K562 (cell line): ENCODE data around the gene PPP1R3G. TPM values are rescaled to one million over a fixed set of nuclear protein-coding genes. Genes with fewer than 3 reads are reported as not detected.

Source experiments
- ATAC-seq: fragments of 200-7000 bp; cut with Tn5 transposase; 3 replicates; pipeline ENCODE4 v1.9.1; 2020; ENCODE audit warnings: moderate library complexity
- BruUV-seq: library from RNA; stranded (reverse); fragments of 400-500 nt; replicated peaks from 2 replicates; lab custom pipeline; 2021; lab: Mats Ljungman, UMichigan
- CTCF ChIA-PET: fragments of 300-600 bp; formaldehyde crosslinking; extraction: SDS; loops from one replicate; lab custom pipeline; 2021; ENCODE audit warnings: low intra/inter-chr PET ratio; lab: Yijun Ruan, JAX
- POLR2A ChIA-PET: fragments of 300-600, 350-650 bp; sonication (Branson Sonifier 250); formaldehyde crosslinking; extraction: SDS; loops from one replicate; lab custom pipeline; 2021; ENCODE audit warnings: antibody characterized with exemption, inconsistent platforms; lab: Yijun Ruan, JAX
- DNase-seq, 4 experiments: peaks; one replicate each; pipeline versions ENCODE4 v3.0.0 to v3.0.0-alpha.2; 2011 to 2018; ENCODE audit warnings: low spot score in 3 of 4, mixed read lengths in 3 of 4; ENCODE audit errors: extremely low read depth in 1 of 4
- FAIRE-seq: peaks from 2 replicates; lab custom pipeline; 2011; peaks lifted over from hg19 to GRCh38; lab: Jason Lieb, UNC
- H2AFZ ChIP-seq: 2 replicates; pipeline ENCODE4 v1.6.0; 2011; ENCODE audit warnings: low read depth, low read length, control low read depth, inconsistent platforms
- H3K27ac ChIP-seq: fragments of 200-600 bp; 3 replicates; pipeline ENCODE4 v1.8.0; 2011; ENCODE audit warnings: low read depth, mild to moderate bottlenecking, control low read depth, inconsistent platforms, low read length, moderate library complexity, mixed read lengths; ENCODE audit errors: extremely low read depth
- H3K27me3 ChIP-seq, 2 experiments: fragments of 300-600 bp in 1 of 2; 2 replicates in 1 of 2; 3 replicates in 1 of 2; pipeline versions ENCODE4 v1.6.0 to v1.8.0; 2011; ENCODE audit warnings: inconsistent platforms in 2 of 2, low read length in 2 of 2, mild to moderate bottlenecking in 1 of 2, mixed read lengths in 1 of 2, moderate library complexity in 1 of 2; ENCODE audit not compliant: control insufficient read depth in 2 of 2, insufficient read depth in 2 of 2
- H3K36me3 ChIP-seq: fragments of 300-600 bp; 3 replicates; pipeline ENCODE4 v1.8.0; 2011; ENCODE audit warnings: mild to moderate bottlenecking, low read length, inconsistent platforms; ENCODE audit not compliant: control insufficient read depth, insufficient read depth
- H3K4me1 ChIP-seq, 2 experiments: fragments of 200-600 bp in 1 of 2; replicated peaks in 1 of 2; 2 replicates in 1 of 2; 3 replicates in 1 of 2; pipeline versions ENCODE4 v1.5.1 to v1.8.0; 2011; ENCODE audit warnings: inconsistent platforms in 2 of 2, low read length in 2 of 2, mild to moderate bottlenecking in 1 of 2, mixed read lengths in 1 of 2, moderate library complexity in 1 of 2; ENCODE audit not compliant: control insufficient read depth in 2 of 2, insufficient read depth in 2 of 2
- H3K4me2 ChIP-seq: 2 replicates; pipeline ENCODE4 v1.6.1; 2011; ENCODE audit warnings: low read length, control low read depth, inconsistent platforms, mixed read lengths; ENCODE audit not compliant: insufficient read depth
- H3K4me3 ChIP-seq: fragments of 200-600 bp; sonication (generic), shearing (Covaris generic); 2 replicates; pipeline ENCODE4 v1.5.1; 2016; ENCODE audit warnings: control low read depth, inconsistent platforms
- H3K79me2 ChIP-seq: fragments of 200-600 bp; 3 replicates; pipeline ENCODE4 v1.8.0; 2011; ENCODE audit warnings: low read length, inconsistent platforms; ENCODE audit not compliant: control insufficient read depth, insufficient read depth
- H3K9ac ChIP-seq, 2 experiments: 2 replicates each; pipeline versions ENCODE4 v1.6.0 to v1.6.1; 2011; ENCODE audit warnings: low read depth in 2 of 2, low read length in 2 of 2, control low read depth in 1 of 2, inconsistent platforms in 1 of 2, mild to moderate bottlenecking in 1 of 2, mixed read lengths in 1 of 2; ENCODE audit not compliant: insufficient read depth in 1 of 2
- H3K9me1 ChIP-seq: one replicate; pipeline ENCODE4 v1.6.0; 2011; ENCODE audit warnings: inconsistent platforms, mild to moderate bottlenecking, low read length, moderate library complexity; ENCODE audit not compliant: control insufficient read depth, insufficient read depth
- H3K9me3 ChIP-seq: replicated peaks from 2 replicates; pipeline ENCODE4 v1.5.1; 2011; ENCODE audit warnings: low read depth, low read length, inconsistent platforms; ENCODE audit not compliant: control insufficient read depth, insufficient read depth
- H4K20me1 ChIP-seq: replicated peaks from 2 replicates; pipeline ENCODE4 v1.6.1; 2011; ENCODE audit warnings: low read length, inconsistent platforms, mixed read lengths; ENCODE audit not compliant: control insufficient read depth, insufficient read depth
- ARNT ChIP-seq, 2 experiments: fragments of 450-650 bp; IDR thresholded peaks; 2 replicates each; pipeline ENCODE4 v1.6.1; 2016; ENCODE audit warnings: mild to moderate bottlenecking in 1 of 2
- ATF7 ChIP-seq: fragments of 450-650 bp; IDR thresholded peaks from 2 replicates; pipeline ENCODE4 v1.7.1; 2014; ENCODE audit warnings: mild to moderate bottlenecking, moderate library complexity
- CBX3 ChIP-seq, 2 experiments: IDR thresholded peaks; 1 replicate in 1 of 2; 2 replicates in 1 of 2; pipeline ENCODE4 v1.6.1; 2012; ENCODE audit warnings: inconsistent platforms in 2 of 2, low read length in 2 of 2, borderline replicate concordance in 1 of 2, control low read depth in 1 of 2
- HNRNPUL1 ChIP-seq: fragments of 200-400 bp; formaldehyde crosslinking; IDR thresholded peaks from 2 replicates; pipeline ENCODE4 v1.6.1; 2017; ENCODE audit warnings: low read length
- MYNN ChIP-seq, 2 experiments: sonication (generic); formaldehyde crosslinking in 1 of 2; IDR thresholded peaks; 2 replicates each; pipeline versions ENCODE4 v1.5.0 to v1.6.1; 2016 to 2020; ENCODE audit warnings: antibody characterized with exemption in 1 of 2, missing genetic modification reagents in 1 of 2
- PHTF2 ChIP-seq: fragments of 250-450 bp; sonication (Bioruptor Pico); IDR thresholded peaks from 2 replicates; pipeline ENCODE4 v1.5.0; 2021; ENCODE audit warnings: mild to moderate bottlenecking
- U2AF2 ChIP-seq: fragments of 200-400 bp; formaldehyde crosslinking; optimal IDR thresholded peaks from 2 replicates; pipeline ENCODE3; 2017; ENCODE audit warnings: low read depth, mild to moderate bottlenecking, low read length
- ZBED1 ChIP-seq: IDR thresholded peaks from 2 replicates; pipeline ENCODE4 v1.6.1; 2014
- ZNF24 ChIP-seq: fragments of 450-650 bp; IDR thresholded peaks from 2 replicates; pipeline ENCODE4 v1.6.1; 2016
- ZNF589 ChIP-seq: fragments of 200-800 bp; sonication (Bioruptor generic); IDR thresholded peaks from 2 replicates; pipeline ENCODE4 v1.6.1; 2016; ENCODE audit warnings: low read depth, missing genetic modification characterization, missing compliant biosample characterization
- WGBS: fragments of 100-300 bp; shearing (Covaris generic); methylation state at CpG from one replicate; pipeline ENCODE4 v1.1.6; 2016; ENCODE audit warnings: low coverage, mixed read lengths; ENCODE audit not compliant: insufficient coverage; ENCODE audit errors: missing lambda C conversion rate; 5-methylcytosine and 5-hydroxymethylcytosine counted together
- in situ Hi-C: fragments of 300-500 bp; cut with MboI; formaldehyde crosslinking; loops from 4 replicates; pipeline ENCODE4 v1.15.0; 2018; ENCODE audit warnings: inconsistent platforms, mixed read lengths
- intact Hi-C: fragments of 100-400 bp; cut with micrococcal nuclease; formaldehyde crosslinking; loops from 2 replicates; pipeline ENCODE4 v1.14.2; 2022
- polyA plus RNA-seq, 8 experiments: library from polyadenylated mRNA; depleted of rRNA in 4 of 8; stranded (reverse) in 5 of 8; unstranded in 3 of 8; fragments of >200 nt; fragmentation: Nextera tagmentation in 2 of 8; fragmentation: Illumina TruSeq in 1 of 8; extraction: Ambion mirVana in 2 of 8; extraction: Trizol in 1 of 8; gene quantifications; 2 replicates each; pipeline versions ENCODE4 v1.2.1 to v1.2.3, GENCODE V29; 2011 to 2014; ENCODE audit warnings: inconsistent platforms in 1 of 8, missing spikeins in 1 of 8
- total RNA-seq, 7 experiments: library from RNA; depleted of rRNA in 6 of 7; stranded (reverse); fragments of >200 nt in 6 of 7; fragmentation: Illumina TruSeq in 2 of 7; extraction: Trizol in 2 of 7; gene quantifications; 2 replicates each; pipeline versions ENCODE4 v1.2.1 to v1.2.3, GENCODE V29; 2011 to 2021; ENCODE audit warnings: low replicate concordance in 1 of 7
- TF ChIP-seq, protein P1 (sequence below): fragments of 450-650 bp; IDR thresholded peaks from 2 replicates; pipeline ENCODE4 v1.7.1; 2018; ENCODE audit warnings: mild to moderate bottlenecking, low read depth; ENCODE audit not compliant: partially characterized antibody
- TF ChIP-seq, protein P2 (sequence below): fragments of 450-650 bp; formaldehyde crosslinking; IDR thresholded peaks from 2 replicates; pipeline ENCODE4 v1.4.0; 2020; ENCODE audit warnings: mild to moderate bottlenecking, moderate library complexity

PPP1R3G gene
- total and polyA plus RNA-seq, 9 of the 15 experiments (the other 6 are each of a cell fraction or from before 2014, with no cell fraction given): 0.01 to 0.13 (median 0.01) TPM; not detected in 4

DNA sequence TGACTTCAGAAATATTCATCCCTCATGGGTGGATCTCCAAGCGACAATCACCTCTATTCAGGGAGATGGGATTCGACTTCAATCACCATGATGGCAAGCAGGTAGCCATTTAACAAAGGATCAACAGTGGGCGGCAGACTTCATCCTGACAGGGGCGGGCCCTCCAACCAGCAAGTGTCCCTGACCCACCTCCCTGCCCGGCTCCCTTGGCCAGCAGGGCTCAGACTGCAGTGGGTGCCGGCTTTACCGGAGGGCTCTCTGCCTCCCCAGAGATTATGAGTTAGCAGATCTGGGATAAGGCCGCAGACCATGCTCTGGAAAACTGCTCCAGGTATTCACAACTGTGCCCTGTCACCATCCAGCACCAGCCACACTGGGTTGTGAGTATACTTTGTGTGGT is 39.4 kb downstream of the PPP1R3G start:
- POLR2A ChIA-PET: interaction anchor here (1.4 kb wide), 1 partner anchor 12 kb away, joined by 5 read pairs; no protein-coding TSS in a partner anchor
- Histone ChIP-seq H3K4me2 (no peak overlapping the region), H3K9me3 (no peaks in the 10 kb centered on the region), H3K36me3 (no peaks in the 10 kb centered on the region), H3K4me1 (peaks cover 9 to 13% of the 10 kb centered on the region in 2 experiments; a peak in 4 of 5 replicates), H3K9me1 (peaks cover 2% of the 10 kb centered on the region), H2AFZ (no peak overlapping the region), H3K9ac (no peak overlapping the region), H3K4me3 (no peak overlapping the region), H3K79me2 (no peaks in the 10 kb centered on the region), H4K20me1 (0 out of 2 replicates have a peak, but pooled peaks cover 3% of the 10 kb centered on the region), H3K27ac (no peak overlapping the region), H3K27me3 (no peaks in the 10 kb centered on the region)
- WGBS: 77% methylated on average over 8 of the region's 8 CpGs
- FAIRE-seq (no peak), ATAC-seq (no peak), DNase-seq (no peak)
- TF ChIP-seq CBX3 (IDR thresholded peaks at IDR 0.05; ENCODE audit: borderline replicate concordance in 1 of 2, low read length in 2 of 2) (no peak), MYNN (IDR thresholded peaks at IDR 0.05) (no peak), MYNN (CRISPR knock-in tag; IDR thresholded peaks at IDR 0.05) (no peak), ZNF589 (CRISPR knock-in tag) (no peak), ZBED1 (no peak), ATF7 (no peak), ARNT (IDR thresholded peaks at IDR 0.05) (no peak), HNRNPUL1 (no peak), U2AF2 (no peak), ZNF24 (no peak), PHTF2 (CRISPR knock-in tag) (no peak)
- TF ChIP-seq, protein P1, sequence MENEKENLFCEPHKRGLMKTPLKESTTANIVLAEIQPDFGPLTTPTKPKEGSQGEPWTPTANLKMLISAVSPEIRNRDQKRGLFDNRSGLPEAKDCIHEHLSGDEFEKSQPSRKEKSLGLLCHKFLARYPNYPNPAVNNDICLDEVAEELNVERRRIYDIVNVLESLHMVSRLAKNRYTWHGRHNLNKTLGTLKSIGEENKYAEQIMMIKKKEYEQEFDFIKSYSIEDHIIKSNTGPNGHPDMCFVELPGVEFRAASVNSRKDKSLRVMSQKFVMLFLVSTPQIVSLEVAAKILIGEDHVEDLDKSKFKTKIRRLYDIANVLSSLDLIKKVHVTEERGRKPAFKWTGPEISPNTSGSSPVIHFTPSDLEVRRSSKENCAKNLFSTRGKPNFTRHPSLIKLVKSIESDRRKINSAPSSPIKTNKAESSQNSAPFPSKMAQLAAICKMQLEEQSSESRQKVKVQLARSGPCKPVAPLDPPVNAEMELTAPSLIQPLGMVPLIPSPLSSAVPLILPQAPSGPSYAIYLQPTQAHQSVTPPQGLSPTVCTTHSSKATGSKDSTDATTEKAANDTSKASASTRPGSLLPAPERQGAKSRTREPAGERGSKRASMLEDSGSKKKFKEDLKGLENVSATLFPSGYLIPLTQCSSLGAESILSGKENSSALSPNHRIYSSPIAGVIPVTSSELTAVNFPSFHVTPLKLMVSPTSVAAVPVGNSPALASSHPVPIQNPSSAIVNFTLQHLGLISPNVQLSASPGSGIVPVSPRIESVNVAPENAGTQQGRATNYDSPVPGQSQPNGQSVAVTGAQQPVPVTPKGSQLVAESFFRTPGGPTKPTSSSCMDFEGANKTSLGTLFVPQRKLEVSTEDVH: no peak
- TF ChIP-seq, protein P2, sequence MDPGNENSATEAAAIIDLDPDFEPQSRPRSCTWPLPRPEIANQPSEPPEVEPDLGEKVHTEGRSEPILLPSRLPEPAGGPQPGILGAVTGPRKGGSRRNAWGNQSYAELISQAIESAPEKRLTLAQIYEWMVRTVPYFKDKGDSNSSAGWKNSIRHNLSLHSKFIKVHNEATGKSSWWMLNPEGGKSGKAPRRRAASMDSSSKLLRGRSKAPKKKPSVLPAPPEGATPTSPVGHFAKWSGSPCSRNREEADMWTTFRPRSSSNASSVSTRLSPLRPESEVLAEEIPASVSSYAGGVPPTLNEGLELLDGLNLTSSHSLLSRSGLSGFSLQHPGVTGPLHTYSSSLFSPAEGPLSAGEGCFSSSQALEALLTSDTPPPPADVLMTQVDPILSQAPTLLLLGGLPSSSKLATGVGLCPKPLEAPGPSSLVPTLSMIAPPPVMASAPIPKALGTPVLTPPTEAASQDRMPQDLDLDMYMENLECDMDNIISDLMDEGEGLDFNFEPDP (CRISPR knock-in tag): no peak
- BruUV-seq: no TSS peak
- CTCF ChIA-PET: no interaction called here
- in situ Hi-C loops (no loop called here), intact Hi-C loops (no loop called here)
